BLaER1 (cell line): Measurements from ENCODE around the gene MICALL1.

ENCODE experiments used
- H3K27ac ChIP-seq: shearing (Covaris generic); formaldehyde crosslinking; 2 replicates; pipeline ENCODE4 v1.8.1; 2022
- H3K27me3 ChIP-seq: shearing (Covaris generic); formaldehyde crosslinking; 2 replicates; pipeline ENCODE4 v1.8.1; 2022
- H3K36me3 ChIP-seq: shearing (Covaris generic); formaldehyde crosslinking; 2 replicates; pipeline ENCODE4 v1.8.1; 2022
- H3K4me1 ChIP-seq: shearing (Covaris generic); formaldehyde crosslinking; 2 replicates; pipeline ENCODE4 v1.8.1; 2022
- H3K4me2 ChIP-seq: shearing (Covaris generic); formaldehyde crosslinking; 2 replicates; pipeline ENCODE4 v1.8.1; 2022
- H3K4me3 ChIP-seq: shearing (Covaris generic); formaldehyde crosslinking; 2 replicates; pipeline ENCODE4 v1.8.1; 2022
- H3K9ac ChIP-seq: shearing (Covaris generic); formaldehyde crosslinking; 2 replicates; pipeline ENCODE4 v1.8.1; 2022
- H3K9me3 ChIP-seq: shearing (Covaris generic); formaldehyde crosslinking; 2 replicates; pipeline ENCODE4 v1.8.1; 2022
- H4K20me1 ChIP-seq: shearing (Covaris generic); formaldehyde crosslinking; 2 replicates; pipeline ENCODE4 v1.8.1; 2022
- Cebpa-rat ChIP-seq: shearing (Covaris generic); IDR thresholded peaks from 2 replicates; pipeline ENCODE4 v1.8.1; 2022

Gene MICALL1

DNA sequence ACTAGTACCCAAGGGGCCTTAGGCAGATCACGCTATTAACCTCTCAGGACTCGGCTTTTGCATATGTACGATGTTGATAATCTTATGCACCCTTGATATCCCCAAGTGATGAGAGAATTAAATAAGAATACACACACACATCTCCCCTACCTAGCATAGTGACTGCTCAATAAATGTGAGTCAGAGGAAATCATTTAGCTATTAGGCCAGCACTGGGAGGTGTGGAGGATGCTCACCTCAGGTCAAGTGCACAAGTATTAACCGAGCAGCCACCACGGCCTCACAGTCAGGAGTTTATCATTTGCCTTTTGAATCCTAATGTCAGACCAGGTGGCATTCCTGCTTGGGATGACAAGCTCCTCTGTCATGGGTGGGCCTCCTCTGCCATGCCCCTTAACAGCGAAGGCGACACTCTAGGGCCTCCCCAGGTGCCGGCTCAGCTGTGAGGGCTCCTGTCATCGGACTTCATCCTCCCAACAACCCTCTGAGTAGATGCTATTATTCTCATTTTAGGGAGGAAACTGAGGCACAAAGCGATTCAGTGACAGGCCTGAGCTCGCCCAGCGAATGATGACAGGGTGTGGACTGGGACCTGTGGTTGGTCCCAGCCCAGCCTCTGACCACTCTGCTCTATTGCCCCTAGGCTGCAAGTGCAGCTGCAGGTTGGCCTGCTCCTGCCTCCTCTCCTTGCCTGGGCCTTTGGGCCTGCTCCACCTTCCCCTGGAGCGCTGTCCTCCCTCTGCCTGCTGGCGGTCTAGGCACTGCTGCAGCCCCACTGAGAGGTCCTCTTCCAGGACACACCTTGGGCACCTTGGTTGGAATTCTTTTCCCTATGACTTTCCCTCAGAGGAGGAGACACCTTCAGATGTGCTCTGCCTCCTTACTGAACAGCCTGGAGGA, 83.3 kb downstream of the MICALL1 start:
- Histone ChIP-seq H3K4me3 (no peak overlapping the region), H3K27ac (peak overlapping the region; percentile 22; the same call in 1 of the 2 replicates), H3K36me3 (no peaks in the 10 kb centered on the region; the same call in 1 of the 2 replicates), H3K4me1 (peaks cover 47% of the 10 kb centered on the region), H3K9me3 (no peaks in the 10 kb centered on the region), H3K9ac (no peak overlapping the region), H4K20me1 (no peaks in the 10 kb centered on the region), H3K27me3 (no peaks in the 10 kb centered on the region), H3K4me2 (no peak overlapping the region)
- TF ChIP-seq Cebpa-rat, result no peak

- Histone ChIP-seq H3K27ac (peak overlapping the region; percentile 22), H3K4me2 (no peak overlapping the region), H4K20me1 (no peaks in the 10 kb centered on the region), H3K4me3 (no peak overlapping the region), H3K9ac (no peak overlapping the region), H3K36me3 (no peaks in the 10 kb centered on the region; the same call in 1 of the 2 replicates), H3K9me3 (no peaks in the 10 kb centered on the region), H3K4me1 (peaks cover 49% of the 10 kb centered on the region), H3K27me3 (no peaks in the 10 kb centered on the region)
- TF ChIP-seq Cebpa-rat, result no peak
Observed at GRCh38 chr22:37990301-37990700, 84.2 kb downstream of the MICALL1 start.

DNA sequence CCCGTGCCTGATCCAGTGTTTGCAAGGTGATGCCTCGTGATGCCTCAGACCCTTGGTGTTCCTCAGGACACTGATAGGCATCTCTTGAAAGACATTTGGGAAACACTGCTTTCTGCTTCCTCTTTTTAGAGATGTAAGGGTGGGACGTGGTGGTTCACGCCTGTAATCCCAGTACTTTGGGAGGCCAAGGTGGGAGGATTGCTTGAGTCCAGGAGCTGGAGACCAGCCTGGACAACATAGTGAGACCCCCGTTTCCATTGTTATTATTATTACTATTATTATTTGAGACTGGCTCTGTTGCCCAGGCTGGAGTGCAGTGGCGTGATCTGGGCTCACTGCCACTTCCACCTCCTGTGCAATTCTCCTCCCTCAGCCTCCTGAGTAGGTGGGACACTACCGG, 84.8 kb downstream of the MICALL1 start:
- no peaks in the 10 kb centered on the region for H3K9me3 ChIP-seq
- no peaks in the 10 kb centered on the region for H4K20me1 ChIP-seq
- peaks cover 49% of the 10 kb centered on the region for H3K4me1 ChIP-seq
- H3K27me3 ChIP-seq, result no peaks in the 10 kb centered on the region
- no peak for TF ChIP-seq Cebpa-rat
- H3K9ac ChIP-seq, result no peak overlapping the region
- H3K4me2 ChIP-seq, result no peak overlapping the region
- no peaks in the 10 kb centered on the region; the same call in 1 of the 2 replicates for H3K36me3 ChIP-seq
- H3K4me3 ChIP-seq, result no peak overlapping the region
- H3K27ac ChIP-seq, result no peak overlapping the region

DNA sequence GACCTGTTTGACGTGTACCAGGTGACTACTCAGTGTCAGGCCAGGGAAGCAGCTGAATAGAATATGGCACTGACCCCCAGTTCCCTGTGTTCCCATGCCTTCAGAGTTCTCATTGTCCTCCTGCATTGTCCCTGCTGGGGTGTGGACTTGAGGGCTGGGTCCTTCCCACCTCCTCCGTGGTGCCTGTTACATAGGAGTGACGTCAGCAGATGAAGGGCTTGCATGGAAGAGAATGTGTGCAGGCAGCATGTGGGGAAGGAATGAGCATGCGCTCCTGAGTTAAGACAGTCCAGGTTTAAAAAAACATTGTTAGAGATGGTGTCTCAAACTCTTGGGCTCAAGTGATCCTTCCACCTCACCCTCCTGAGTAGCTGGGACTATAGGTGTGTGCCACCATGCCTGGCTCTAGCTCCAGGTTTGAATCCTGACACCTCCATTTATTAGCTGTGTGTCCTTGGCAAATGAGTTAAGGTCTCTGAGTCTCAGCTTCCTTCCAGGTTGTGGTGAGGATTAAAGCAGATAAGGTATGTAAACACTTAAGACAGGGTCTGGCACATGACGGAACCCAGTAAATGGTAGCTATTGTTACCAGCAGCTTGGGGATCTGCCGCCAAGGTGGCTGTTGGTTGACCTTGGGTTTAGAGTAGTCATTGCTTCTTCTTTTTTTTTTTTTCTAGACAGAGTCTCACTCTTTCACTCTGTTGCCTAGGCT, 85.8 kb downstream of the MICALL1 start:
- no peaks in the 10 kb centered on the region for H4K20me1 ChIP-seq

More for the DNA sequence above, 85.8 kb downstream of the MICALL1 start:
- peaks cover 49% of the 10 kb centered on the region for H3K4me1 ChIP-seq
- H3K27me3 ChIP-seq, result no peaks in the 10 kb centered on the region
- H3K27ac ChIP-seq, result no peak overlapping the region
- TF ChIP-seq Cebpa-rat, result no peak
- H3K9me3 ChIP-seq, result no peaks in the 10 kb centered on the region
- H3K4me3 ChIP-seq, result no peak overlapping the region
- H3K9ac ChIP-seq, result no peak overlapping the region
- no peak overlapping the region for H3K4me2 ChIP-seq
- H3K36me3 ChIP-seq, result no peaks in the 10 kb centered on the region; the same call in 1 of the 2 replicates
